Measurements from ENCODE around the gene C15orf62.

DNA sequence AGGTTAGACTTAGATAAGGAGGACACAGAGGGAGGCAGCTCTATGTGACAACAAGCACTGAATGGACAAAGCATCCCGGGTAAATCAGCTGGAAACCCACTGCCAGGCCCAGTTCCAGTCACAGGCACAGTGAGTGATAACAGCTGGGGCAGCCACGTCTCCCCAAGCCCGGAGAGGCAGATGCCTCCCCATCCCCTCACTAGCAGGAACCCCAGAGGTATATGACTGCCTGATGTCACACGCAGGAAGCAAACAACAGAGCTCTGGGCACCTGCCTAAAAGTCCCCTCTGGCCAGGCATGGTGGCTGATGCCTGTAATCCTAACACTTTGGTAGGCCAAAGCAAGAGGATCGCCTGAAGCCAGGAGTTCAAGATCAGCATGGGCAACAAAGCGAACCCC lies 18.2 kb downstream of the C15orf62 start:
- TF ChIP-seq POLR2AphosphoS5 (IDR thresholded peaks at IDR 0.05) (no peak), EP300 (conservative IDR thresholded peaks at IDR 0.05; ENCODE audit: poor library complexity, severe bottlenecking) (no peak)
- TF ChIP-seq, protein P1, sequence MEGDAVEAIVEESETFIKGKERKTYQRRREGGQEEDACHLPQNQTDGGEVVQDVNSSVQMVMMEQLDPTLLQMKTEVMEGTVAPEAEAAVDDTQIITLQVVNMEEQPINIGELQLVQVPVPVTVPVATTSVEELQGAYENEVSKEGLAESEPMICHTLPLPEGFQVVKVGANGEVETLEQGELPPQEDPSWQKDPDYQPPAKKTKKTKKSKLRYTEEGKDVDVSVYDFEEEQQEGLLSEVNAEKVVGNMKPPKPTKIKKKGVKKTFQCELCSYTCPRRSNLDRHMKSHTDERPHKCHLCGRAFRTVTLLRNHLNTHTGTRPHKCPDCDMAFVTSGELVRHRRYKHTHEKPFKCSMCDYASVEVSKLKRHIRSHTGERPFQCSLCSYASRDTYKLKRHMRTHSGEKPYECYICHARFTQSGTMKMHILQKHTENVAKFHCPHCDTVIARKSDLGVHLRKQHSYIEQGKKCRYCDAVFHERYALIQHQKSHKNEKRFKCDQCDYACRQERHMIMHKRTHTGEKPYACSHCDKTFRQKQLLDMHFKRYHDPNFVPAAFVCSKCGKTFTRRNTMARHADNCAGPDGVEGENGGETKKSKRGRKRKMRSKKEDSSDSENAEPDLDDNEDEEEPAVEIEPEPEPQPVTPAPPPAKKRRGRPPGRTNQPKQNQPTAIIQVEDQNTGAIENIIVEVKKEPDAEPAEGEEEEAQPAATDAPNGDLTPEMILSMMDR (IDR thresholded peaks at IDR 0.05; ENCODE audit: poor library complexity, severe bottlenecking): no peak

Measured in neural cell (in vitro differentiated cells).